ENCODE measurements around the gene CD247.
"Not testable (repeated sequence)": the region's sequence is repeated elsewhere in the genome, so short reads cannot be mapped to it uniquely, and the experiment has no call there.

The CD247 gene

GRCh38 chr1:167518331-167518700 is at the start of gene CD247:
CD247 (minus strand) TSS chr1:167518529; CDS start chr1:167518465, 64 bp downstream.
- no peak for DNase-seq (ENCODE audit: low read depth)

GRCh38 chr1:167567663-167568062 is 49.3 kb upstream of the CD247 start:
- no peak for DNase-seq (ENCODE audit: low read depth)

DNA sequence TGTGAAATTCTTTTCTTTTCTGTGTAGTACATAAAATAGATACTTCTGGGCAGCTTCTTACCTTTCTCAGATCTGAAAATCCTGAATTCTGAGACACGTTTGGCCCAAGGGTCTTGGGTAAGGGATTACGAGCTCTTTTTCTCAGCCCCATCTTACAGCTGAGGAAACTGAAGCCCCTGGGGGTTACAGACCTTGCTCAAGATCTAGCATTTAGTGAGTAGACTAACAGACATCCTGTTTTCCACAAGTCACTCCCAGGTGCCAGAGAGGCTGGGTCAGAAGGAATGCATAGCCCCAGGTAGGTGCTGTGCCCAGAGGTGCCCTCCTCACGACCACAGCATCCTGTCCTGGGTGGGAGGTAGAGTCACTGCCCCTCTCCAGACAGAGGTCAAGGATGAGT is 48.4 kb upstream of the CD247 start:
- DNase-seq (ENCODE audit: low read depth), result no peak

DNA sequence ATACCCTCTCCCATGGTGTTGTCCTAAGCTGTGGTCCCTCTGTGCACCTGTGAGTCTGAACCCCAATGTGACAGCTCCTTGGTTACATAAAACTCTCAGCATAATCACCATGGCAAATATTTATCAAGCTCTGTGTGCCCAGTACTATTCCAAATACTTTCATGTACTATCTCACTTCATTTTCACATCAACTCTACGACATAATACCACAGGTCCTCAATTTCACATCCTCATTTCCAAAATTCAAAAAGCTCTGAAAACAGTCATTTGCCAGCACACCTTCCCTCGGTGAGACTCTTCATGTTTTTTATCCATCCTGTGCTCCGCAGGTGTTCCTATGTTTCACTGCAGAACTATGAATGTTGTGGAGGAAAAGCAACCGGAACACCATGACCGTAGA is 47.6 kb upstream of the CD247 start:
- no peak for DNase-seq (ENCODE audit: low read depth)

DNA sequence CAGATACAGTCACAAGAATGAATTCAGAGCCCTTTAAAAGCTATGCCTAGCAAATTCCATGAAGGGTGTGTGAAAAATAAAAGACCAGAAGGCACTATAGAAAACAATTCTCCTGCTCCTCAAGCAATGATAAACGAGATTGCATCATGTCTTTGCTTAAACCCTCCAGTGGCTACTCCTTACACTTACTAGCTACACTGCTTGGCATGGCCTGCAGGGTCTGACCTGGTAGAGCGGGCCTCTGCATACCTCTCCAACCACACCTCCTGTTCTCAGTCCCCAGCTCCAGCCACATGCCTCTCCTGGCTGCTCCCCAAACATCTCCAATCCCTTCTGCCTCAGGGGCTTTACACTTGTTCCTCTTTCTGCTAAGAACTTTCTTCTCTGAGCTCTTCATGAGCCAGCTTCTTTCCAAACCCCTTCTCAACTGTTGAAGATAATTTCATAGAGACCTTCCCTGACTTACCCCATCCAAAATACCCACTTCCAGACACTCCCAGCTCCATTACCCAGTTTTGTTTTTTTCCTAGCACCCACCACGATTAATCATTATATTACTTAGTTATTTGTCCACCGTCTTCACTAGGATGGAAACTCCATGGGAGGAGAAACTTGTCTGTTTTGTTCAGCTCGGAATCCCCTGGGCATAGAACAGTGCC is 46.4 kb upstream of the CD247 start:
- DNase-seq (ENCODE audit: low read depth), result peak; percentile 17

DNA sequence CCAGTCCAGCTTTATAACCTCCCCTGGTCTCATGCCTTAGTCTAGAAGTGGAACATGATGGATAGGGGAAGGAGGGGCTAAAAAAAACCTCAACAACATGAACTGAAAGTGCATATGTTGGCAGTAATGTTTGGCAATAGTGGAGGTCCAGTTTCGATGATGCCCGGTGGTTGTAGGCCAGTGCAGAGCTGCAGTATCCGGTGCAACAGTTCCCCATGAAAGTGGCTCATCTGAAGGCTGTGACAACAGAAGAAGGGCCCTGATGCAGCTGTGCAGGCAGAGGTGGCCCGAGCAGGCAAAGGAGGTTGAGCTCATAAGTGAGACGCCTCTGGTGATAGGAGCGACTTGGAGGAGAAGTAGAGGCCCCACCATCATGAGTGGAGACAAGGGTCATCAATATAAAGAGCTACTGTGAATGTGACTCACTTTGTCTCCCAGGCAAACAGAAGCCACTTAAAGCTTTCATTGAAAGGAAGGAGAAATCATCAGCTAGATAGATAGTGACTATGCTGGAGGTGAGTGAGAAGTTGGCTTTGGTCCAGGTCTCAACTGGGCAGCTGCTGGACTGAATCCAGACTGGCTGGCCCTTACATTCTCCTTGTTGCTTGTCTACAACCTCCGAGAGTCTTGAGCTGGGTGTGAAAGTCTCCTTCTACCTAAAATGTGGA is 45.4 kb upstream of the CD247 start:
- no peak for DNase-seq (ENCODE audit: low read depth)

GRCh38 chr1:167562702-167563101 is 44.4 kb upstream of the CD247 start:
- peak; percentile 62 for DNase-seq (ENCODE audit: low read depth)

DNA sequence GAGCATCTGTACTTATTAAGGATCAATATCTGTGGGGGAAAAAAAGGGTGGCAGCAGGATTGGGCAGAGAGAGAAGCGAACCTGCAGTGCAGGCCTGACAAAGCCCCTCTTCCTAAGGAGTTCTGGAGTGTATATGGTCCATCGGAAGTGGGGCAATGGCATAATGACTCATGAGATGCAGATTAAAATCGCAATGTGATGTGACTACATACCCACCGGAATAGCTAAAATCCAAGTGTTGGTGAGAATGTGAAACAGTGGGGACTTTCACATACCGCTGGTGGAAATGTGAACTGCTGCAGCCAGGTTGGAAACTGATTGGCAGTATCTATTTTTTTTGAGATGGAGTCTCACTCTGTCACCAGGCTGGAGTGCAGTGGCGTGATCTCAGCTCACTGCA is 43.4 kb upstream of the CD247 start:
- no peak for DNase-seq (ENCODE audit: low read depth)

DNA sequence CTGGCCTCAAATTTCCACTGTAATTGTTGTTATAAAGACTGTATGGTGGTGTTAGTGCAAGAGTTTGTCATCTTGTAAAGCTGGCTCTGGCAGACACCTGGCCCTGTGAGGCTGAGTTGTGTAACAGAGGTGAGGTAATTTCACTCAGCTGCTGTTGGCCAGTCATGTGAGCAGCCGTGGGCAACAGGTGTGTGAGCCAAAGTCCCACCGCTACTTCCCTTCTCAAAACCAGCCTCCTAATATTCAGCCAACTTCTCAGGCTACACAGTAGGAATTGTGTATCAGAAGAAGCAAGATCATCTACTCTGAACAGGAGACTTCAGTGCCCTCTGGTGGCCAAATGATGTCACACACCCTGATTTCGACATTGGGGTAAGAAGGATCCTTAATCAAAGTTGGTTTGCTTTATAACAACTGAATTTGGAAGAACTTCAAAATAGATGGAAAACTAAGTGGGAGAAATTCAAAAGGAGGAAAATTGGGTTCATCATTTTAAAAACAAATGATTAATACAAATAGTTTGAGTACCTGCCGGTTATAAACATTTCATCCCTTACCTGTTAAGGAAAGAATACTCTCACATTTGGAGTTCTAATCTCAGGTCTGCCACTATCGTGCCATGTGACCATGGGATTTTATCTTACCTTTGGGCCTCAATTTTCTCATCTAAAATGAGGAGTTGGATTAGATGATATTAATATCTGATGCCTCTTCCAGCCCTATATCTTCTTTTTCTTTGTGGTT is 37.8 kb upstream of the CD247 start:
- peak; percentile 69 for DNase-seq (ENCODE audit: low read depth)

DNA sequence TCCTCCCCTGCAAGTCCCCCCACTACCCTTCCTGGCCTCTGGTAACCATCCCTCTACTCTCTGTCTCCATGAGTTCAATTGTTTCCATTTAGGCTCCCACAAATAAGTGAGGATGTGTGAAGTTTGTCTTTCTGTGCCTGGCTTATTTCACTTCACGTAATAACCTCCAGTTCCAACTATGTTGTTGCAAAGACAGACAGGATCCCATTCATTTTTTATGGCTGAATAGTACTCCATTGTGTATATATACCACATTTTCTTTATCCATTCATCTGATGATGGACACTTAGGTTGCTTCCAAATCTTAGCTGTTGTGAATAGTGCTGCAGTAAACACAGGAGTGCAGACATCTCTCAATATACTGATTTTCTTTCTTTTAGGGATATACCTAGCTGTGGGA is 36.7 kb upstream of the CD247 start:
- not testable (repeated sequence) for DNase-seq (ENCODE audit: low read depth)

DNA sequence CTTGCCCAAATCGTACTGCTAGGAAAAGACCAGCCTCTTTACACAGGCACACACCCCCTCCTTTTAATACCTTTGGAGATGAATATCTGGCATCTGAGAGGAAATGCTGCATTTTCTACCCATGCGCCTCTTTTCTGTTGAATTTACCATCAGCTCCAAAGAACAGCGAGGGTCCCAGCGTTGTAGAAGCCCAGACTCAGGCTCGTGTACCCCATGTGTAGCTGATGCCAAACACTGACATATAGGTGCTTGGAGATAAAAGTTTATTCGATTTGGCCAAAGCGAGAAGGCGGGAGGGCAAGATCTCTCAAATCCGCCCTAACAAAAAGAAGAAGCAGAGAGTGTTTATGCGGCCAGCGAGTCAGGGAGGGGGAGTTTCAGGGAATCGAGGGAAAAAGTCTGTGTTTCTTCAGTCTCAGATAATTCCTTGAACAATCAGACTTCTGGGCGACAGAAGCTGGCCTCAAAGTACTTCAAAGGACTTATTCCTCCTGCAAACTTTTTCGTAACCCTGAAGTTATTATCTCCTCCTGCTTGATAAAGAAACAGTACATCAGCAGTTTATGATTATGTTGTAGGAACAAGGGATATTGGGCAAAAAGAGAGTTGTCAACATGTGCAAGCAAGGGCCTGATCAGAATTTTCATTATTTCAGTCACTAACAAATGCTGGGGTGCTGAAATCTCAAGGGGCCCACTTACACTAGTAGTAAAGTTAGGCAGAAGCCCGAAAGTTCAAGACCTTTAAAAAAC is 35.9 kb upstream of the CD247 start:
- DNase-seq (ENCODE audit: low read depth), result no peak

GRCh38 chr1:167553136-167554027 is 35.1 kb upstream of the CD247 start, which contains the start of gene CREG1:
CREG1 (minus strand) TSS chr1:167553762.
- peak; percentile 92 for DNase-seq (ENCODE audit: low read depth)

DNA sequence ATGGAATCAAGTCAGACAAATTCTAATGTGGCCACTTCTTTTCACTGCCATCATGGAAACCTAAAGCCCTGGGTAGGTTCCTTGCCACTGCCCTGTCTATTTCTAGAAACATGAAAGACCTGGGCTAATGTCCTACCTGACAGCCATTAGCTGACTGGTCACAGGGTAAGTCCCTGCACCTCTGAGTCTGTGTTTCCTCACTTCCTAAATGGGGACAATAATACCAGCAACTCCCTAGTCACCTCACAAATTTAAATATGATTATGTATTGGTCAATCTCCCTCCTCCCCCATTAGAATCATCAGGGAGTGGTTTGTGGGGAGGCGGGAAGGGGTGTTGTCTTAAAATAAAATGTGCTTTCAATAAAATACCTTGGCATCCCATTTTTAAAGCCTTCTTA is 33.0 kb upstream of the CD247 start:
- no peak for DNase-seq (ENCODE audit: low read depth)

DNA sequence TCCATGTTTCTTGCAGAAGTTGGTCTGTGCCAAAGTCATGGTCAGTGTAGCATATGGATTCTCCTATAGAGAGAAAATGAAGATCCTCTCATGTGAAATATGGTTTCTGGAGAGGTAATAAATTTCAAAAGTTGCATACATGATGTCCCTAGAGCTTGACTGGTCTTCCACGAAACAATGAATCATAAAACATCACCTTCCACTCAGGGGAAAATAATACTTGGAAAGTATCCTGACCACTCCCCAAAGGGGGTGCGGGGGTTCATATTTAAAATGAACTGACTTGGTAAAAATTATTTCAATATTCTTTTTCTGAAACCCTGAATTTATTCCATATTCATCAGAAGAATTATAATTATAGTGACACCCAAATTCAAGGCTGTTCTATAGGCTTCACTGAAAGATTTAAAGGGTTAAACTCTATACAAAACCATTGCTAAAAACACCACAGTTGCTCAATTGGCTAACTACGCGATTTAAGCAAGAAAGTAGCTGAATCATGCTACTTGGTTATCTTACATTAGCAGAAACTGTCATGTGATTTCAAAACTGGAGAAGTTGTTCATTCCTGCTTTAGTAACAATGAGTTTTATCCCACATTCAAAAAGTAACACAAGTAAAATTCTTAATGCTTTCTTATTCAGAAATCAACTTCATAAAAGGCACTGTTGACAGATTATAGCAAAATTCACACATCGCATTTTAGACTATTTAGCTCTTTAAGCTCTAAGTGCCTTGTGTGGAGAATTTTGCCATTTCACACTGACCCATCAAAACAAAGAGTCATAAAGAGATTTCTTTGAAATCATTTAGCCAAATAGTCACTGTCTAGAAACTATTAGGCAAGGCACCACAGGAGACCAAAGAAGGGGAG is 30.0 kb upstream of the CD247 start:
- DNase-seq (ENCODE audit: low read depth), result peak; percentile 88

GRCh38 chr1:167546935-167547334 is 28.6 kb upstream of the CD247 start:
- DNase-seq (ENCODE audit: low read depth), result no peak

GRCh38 chr1:167545349-167545748 is 27.0 kb upstream of the CD247 start:
- DNase-seq (ENCODE audit: low read depth), result no peak

DNA sequence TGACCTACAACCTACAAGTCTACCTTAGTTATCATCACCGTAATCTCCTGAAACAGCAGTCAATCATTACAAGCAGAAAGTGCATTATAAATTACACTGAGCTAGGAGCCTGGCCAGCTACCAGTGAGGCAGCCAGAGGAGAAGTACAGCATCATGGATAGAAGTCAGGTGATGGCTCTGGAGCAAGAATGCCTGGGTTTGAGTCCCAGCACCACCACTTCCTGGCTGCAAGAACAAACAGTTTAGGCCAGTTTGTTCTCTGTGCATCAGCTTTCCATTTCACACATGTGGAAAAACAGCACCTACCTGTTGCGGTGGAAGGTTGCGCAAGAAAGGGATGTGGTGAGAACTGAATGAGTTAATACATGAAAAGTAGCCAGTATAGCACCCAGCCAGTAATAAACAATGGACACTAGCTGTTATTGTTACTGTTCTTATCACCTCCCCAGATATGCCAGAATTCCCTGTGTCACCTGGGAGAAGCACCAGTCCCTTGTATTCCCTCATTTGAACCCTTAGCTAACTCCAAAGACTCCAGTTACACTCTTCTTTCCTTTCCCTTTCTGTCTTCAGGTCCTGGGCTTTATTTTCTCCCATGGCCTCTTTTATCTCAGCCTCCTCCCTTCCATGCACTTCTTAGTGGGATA is 26.2 kb upstream of the CD247 start:
- no peak for DNase-seq (ENCODE audit: low read depth)

- DNase-seq (ENCODE audit: low read depth), result no peak
Observed at GRCh38 chr1:167543199-167543990, 25.1 kb upstream of the CD247 start.

Measured in iris pigment epithelial cell (primary cell).